ENCODE data around the gene CYB561A3. TPM values are rescaled to one million over a fixed set of nuclear protein-coding genes. Genes with fewer than 3 reads are reported as not detected.

CYB561A3 gene, protein sequence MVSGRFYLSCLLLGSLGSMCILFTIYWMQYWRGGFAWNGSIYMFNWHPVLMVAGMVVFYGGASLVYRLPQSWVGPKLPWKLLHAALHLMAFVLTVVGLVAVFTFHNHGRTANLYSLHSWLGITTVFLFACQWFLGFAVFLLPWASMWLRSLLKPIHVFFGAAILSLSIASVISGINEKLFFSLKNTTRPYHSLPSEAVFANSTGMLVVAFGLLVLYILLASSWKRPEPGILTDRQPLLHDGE
- total RNA-seq: 32.9 and 34.1 TPM in 2 replicates

DNA sequence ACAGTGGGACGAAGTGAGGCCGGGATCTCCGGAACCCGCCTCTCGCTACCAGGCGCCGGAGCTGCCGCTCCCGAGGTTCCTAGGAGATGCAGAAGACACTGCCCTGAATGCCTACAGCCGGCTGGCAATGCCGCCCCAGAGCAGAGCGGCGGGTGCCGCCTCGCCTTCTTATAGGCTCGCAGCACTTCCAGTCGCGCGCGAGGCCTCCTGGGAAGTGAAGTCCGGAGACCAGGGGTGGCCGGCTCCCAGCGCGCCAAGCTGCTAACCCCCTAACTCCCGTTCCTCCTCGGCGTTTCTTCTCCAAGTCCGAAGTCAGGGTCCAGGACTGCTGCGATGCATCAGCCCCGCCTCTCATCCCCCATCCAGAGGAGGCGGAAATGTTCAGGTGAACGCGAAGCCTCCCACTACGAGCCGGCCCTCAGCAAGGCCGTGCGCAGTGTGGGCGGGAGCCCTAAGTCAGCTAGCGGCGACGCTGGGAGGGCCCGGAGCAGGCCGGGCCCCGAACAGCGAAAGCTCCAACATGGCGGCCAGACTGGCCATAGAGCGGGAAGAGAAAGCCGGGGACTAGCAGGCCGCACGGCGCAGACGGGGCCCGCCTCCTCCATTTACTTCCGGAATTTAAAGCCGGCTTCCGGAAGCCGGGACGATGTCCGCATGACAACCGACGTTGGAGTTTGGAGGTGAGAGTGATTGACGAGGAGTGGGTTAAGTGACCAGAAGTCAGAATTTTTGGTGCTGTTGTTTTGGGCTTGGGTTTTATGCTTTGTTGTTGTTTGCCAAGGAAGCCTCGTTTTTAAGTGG is at the start of gene CYB561A3, which contains the start of gene TMEM138:
CYB561A3 (minus strand) TSS at position 142 of the 801 bp plus-strand sequence. CDS start 5,169 bp downstream, outside the sequence.
TMEM138 (plus strand) TSS at position 634 of the 801 bp plus-strand sequence. CDS start 2,017 bp downstream, outside the sequence.
- peak within 1 kb of the TSS; percentile 100 for H3K4me3 Mint-ChIP-seq (ENCODE audit: low read depth)
- H3K9me3 Mint-ChIP-seq: no peaks in the 10 kb centered on the region
- peak within 1 kb of the TSS; percentile 99 for H3K27ac Mint-ChIP-seq
- peaks cover 22% of the 10 kb centered on the region for H3K4me1 Mint-ChIP-seq (ENCODE audit: low read depth)
- H3K36me3 Mint-ChIP-seq (ENCODE audit: low read depth): peaks cover 36% of the 10 kb centered on the region
- intact Hi-C loops (cut with micrococcal nuclease): loop anchor here (1.0 to 2.0 kb wide), 3 partner anchors 29 to 68 kb away; partner anchors contain the start of genes DDB1, SDHAF2, TKFC and TMEM216
- peak; percentile 91 for DNase-seq (ENCODE audit: low spot score)
- no peaks in the 10 kb centered on the region for H3K27me3 Mint-ChIP-seq (ENCODE audit: low read depth)

DNA sequence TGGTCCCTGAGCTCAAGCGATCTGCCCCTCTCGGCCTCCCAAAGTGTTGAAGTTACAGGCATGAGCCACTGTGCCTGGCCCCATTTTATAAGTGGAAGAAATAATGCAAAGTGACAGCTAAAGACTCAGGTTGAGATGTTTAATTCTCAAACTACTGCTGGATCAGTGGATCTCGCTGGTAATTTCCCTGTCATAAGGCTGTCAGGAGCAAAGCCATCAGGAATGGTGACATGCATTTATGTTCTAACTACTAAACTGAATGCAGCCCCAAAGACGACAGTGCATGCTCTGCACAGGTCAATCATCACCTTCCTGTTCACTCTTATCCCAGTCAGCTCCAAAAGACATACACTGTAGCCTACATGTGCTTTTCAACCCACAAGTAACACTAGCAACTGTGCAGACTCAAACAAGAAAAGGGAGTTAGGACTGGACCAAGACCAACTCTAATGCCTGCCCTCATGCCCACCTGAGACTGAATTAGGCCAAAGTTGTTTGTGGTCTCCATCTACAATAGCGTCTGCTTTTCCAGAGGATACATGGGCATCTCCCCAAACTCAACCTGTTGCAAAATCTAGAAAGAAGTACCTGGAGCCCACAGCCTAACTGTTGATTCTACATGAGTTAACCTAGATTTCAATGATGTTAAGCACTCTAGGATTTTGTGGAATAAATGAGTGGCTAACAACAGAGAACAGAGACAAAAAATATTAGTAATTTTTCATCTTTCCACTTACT is 45.5 kb upstream of the CYB561A3 start:
- intact Hi-C loops (cut with micrococcal nuclease): no loop called here
- H3K27me3 Mint-ChIP-seq (ENCODE audit: low read depth): no peaks in the 10 kb centered on the region
- H3K9me3 Mint-ChIP-seq: no peaks in the 10 kb centered on the region
- H3K4me3 Mint-ChIP-seq (ENCODE audit: low read depth): no peak overlapping the region
- peaks cover 89% of the 10 kb centered on the region for H3K36me3 Mint-ChIP-seq (ENCODE audit: low read depth)
- H3K27ac Mint-ChIP-seq: no peak overlapping the region
- H3K4me1 Mint-ChIP-seq (ENCODE audit: low read depth): no peaks in the 10 kb centered on the region
- no peak for DNase-seq (ENCODE audit: low spot score)

DNA sequence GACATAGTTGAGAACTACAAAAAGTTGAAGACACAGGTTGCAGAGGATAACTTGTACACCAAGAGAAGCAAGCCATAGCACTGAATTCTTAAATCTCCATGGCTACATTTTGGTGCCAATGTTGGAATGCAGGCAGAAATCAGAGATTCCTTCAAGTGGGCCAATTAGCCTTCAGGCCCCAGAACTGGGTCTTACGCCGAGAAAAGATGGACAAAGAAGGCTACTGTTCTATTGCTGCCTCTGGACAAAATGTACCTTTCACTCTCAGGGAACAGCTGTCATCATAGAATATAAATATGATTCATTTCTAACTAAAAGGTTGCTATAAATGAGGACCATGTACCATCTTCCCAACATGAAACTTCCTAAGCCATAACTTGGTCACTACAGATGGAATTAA is 44.4 kb upstream of the CYB561A3 start:
- Mint-ChIP-seq H3K27me3 (ENCODE audit: low read depth) (no peaks in the 10 kb centered on the region), H3K4me1 (ENCODE audit: low read depth) (no peaks in the 10 kb centered on the region), H3K4me3 (ENCODE audit: low read depth) (no peak overlapping the region), H3K9me3 (no peaks in the 10 kb centered on the region), H3K27ac (no peak overlapping the region), H3K36me3 (ENCODE audit: low read depth) (peaks cover 85% of the 10 kb centered on the region)
- no peak for DNase-seq (ENCODE audit: low spot score)
- intact Hi-C loops (cut with micrococcal nuclease): no loop called here

DNA sequence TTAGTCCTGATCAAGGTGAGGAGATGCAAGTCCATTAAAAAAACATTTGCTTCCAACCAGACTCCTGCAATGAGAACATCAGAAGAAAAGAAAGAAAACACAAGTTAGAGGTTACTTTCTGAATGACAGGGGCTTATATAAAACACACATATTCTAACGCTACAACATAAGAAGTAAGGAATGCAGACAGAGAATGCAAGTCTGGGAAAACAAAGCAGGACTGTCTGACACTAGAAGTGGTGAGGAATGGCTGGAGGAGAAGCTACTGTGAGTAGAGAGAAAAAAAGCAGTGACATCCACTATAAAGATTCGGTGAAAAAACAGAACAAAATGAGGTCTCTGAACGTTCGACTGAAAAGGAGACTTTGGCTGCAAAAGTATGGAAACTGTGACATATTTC is 43.0 kb upstream of the CYB561A3 start:
- Mint-ChIP-seq H3K27ac (no peak overlapping the region), H3K4me1 (ENCODE audit: low read depth) (no peaks in the 10 kb centered on the region), H3K36me3 (ENCODE audit: low read depth) (peaks cover 79% of the 10 kb centered on the region), H3K9me3 (no peaks in the 10 kb centered on the region), H3K4me3 (ENCODE audit: low read depth) (no peak overlapping the region), H3K27me3 (ENCODE audit: low read depth) (no peaks in the 10 kb centered on the region)
- intact Hi-C loops (cut with micrococcal nuclease): no loop called here
- no peak for DNase-seq (ENCODE audit: low spot score)

DNA sequence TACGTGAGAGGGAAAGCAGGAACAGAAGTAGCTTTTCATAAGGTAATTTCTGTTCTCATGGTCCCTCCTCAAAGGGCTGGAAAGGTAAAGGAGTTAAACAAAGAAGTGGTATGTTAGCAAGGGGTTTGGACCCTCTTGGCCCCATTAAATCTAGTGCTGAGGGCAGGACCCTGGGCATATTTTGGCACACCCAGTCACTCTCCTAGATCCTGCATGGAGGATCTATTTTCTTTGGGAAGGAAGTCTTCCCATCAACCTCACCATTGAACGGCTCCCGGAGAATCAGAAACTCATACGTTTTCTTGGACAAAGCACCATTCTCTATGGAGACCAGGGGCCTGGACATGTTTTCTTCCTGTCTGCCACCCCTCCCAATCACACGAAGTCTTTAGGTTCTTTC is 42.4 kb upstream of the CYB561A3 start:
- DNase-seq (ENCODE audit: low spot score): no peak
- H3K27me3 Mint-ChIP-seq (ENCODE audit: low read depth): no peaks in the 10 kb centered on the region
- H3K9me3 Mint-ChIP-seq: no peaks in the 10 kb centered on the region
- no peaks in the 10 kb centered on the region for H3K4me1 Mint-ChIP-seq (ENCODE audit: low read depth)
- H3K27ac Mint-ChIP-seq: no peak overlapping the region
- peaks cover 76% of the 10 kb centered on the region for H3K36me3 Mint-ChIP-seq (ENCODE audit: low read depth)
- H3K4me3 Mint-ChIP-seq (ENCODE audit: low read depth): no peak overlapping the region
- intact Hi-C loops (cut with micrococcal nuclease): no loop called here

DNA sequence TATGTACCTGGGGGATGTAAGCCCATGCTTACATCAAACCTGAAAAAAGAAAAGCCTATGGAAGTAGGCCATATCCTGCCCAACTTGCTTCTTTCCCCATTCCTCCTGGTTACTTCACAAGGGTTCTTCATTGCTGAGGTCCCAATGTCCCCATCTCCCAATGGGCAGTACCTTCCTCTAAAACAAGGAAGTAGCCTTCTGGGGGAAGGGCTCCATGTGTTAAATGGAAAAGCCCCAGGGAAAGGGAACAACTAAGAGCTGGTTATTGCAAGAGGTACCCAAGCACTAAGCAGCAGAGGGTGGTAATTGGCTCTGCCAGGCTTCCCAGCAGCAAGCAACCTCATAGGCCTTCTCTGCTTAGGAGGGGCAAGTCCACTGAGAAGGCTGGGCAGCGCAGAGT is 42.0 kb upstream of the CYB561A3 start:
- intact Hi-C loops (cut with micrococcal nuclease): no loop called here
- Mint-ChIP-seq H3K4me1 (ENCODE audit: low read depth) (no peaks in the 10 kb centered on the region), H3K9me3 (no peaks in the 10 kb centered on the region), H3K36me3 (ENCODE audit: low read depth) (peaks cover 76% of the 10 kb centered on the region), H3K27ac (no peak overlapping the region), H3K27me3 (ENCODE audit: low read depth) (no peaks in the 10 kb centered on the region), H3K4me3 (ENCODE audit: low read depth) (no peak overlapping the region)
- no peak for DNase-seq (ENCODE audit: low spot score)

DNA sequence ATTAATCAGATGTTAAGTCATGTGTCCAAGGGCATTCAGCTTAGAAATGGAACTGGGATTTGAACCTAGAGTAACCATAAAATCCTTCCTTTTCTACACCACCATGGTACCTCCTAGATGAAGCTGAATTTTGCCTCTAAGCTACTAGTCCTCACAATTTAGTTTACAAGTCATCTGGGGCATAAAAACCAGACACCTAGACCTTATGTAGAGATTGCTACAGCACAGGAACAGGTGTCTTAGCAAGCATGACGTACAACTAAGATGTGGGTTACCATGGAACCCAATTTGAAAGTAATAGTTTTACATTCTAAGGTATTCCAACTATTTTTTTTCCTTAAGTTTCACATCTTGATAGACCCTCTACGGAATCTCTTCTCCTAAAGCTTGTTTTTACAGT is 39.9 kb upstream of the CYB561A3 start:
- Mint-ChIP-seq H3K4me3 (ENCODE audit: low read depth) (no peak overlapping the region), H3K27ac (no peak overlapping the region), H3K9me3 (no peaks in the 10 kb centered on the region), H3K27me3 (ENCODE audit: low read depth) (no peaks in the 10 kb centered on the region), H3K36me3 (ENCODE audit: low read depth) (peaks cover 66% of the 10 kb centered on the region), H3K4me1 (ENCODE audit: low read depth) (no peaks in the 10 kb centered on the region)
- DNase-seq (ENCODE audit: low spot score): no peak
- intact Hi-C loops (cut with micrococcal nuclease): no loop called here

DNA sequence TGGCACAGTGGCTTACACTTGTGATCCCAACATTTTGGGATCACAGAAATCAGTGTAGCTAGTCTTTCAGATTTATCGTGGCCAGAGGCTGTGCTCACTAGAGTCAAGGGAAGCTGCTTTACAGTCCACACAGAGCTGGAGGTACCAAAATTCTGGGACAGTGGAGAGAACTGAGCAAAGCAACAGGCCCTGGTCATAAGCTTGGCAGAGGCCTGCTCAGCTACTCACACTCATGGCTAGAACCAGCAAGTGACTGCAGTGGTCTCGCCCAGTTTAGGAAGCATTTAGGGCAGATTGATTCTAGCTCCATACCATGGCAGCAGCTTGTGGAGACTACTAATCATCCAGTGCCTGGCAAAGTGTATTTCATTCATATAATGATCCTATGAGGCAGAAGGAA is 39.5 kb upstream of the CYB561A3 start:
- Mint-ChIP-seq H3K36me3 (ENCODE audit: low read depth) (peaks cover 63% of the 10 kb centered on the region), H3K4me1 (ENCODE audit: low read depth) (no peaks in the 10 kb centered on the region), H3K9me3 (no peaks in the 10 kb centered on the region), H3K4me3 (ENCODE audit: low read depth) (no peak overlapping the region), H3K27ac (no peak overlapping the region), H3K27me3 (ENCODE audit: low read depth) (no peaks in the 10 kb centered on the region)
- DNase-seq (ENCODE audit: low spot score): no peak
- intact Hi-C loops (cut with micrococcal nuclease): no loop called here

DNA sequence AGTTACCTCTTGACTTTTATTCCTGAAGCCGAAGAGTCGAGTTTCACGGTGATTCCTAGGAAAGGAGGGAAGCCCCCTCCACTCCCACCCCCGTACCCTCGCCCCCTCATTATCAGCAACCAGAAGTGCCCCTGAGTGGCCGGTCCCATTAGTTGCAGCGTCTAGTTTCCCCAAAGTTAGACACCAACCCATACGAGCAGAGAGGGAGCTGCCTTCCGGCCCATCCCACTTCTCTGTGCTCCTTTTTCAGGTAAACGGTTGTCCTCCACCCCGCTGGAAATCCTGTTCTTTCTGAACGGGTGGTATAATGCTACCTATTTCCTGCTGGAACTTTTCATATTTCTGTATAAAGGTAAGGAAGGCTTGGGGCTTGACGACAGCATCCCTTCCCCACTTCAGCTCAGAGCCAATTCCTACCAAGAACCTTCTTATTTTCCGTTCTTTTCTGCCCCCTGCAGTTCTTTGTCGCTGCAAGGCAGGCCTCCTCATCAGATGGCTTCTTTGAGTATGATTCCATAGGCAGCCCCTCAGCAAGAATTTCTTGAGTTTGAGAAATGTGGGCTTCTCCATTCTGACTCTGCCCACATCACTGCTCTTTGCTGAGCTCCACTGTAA is 31.4 kb upstream of the CYB561A3 start:
- Mint-ChIP-seq H3K4me3 (ENCODE audit: low read depth) (peak overlapping the region; percentile 84), H3K27me3 (ENCODE audit: low read depth) (no peaks in the 10 kb centered on the region), H3K4me1 (ENCODE audit: low read depth) (peaks cover 15% of the 10 kb centered on the region), H3K36me3 (ENCODE audit: low read depth) (peaks cover 27% of the 10 kb centered on the region), H3K9me3 (peaks cover 8% of the 10 kb centered on the region), H3K27ac (peak overlapping the region; percentile 91)
- no peak for DNase-seq (ENCODE audit: low spot score)
- intact Hi-C loops (cut with micrococcal nuclease): loop anchor here (1.0 to 2.0 kb wide), 3 partner anchors 30 to 57 kb away; partner anchors contain the start of genes CPSF7 and TMEM138

DNA sequence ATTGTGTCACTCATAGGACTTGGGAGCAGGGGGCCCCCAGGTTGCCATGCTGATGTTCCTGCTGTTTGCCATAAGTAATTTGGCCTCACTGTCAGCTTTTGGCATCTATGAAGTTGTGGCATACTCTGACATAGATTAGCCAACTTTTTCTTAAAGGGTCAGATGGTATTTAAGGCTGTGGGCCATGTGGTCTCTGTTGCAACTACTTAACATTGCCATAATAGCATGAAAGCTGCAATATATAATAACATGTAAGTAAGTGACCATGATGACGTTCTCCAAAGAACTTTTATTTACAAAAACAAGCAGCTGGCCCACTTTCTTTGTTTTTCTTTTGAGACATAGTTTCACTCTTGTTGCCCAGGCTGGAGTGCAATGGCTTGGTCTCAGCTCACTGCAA is 28.5 kb upstream of the CYB561A3 start:
- H3K4me1 Mint-ChIP-seq (ENCODE audit: low read depth): peaks cover 18% of the 10 kb centered on the region
- H3K4me3 Mint-ChIP-seq (ENCODE audit: low read depth): no peak overlapping the region

DNA sequence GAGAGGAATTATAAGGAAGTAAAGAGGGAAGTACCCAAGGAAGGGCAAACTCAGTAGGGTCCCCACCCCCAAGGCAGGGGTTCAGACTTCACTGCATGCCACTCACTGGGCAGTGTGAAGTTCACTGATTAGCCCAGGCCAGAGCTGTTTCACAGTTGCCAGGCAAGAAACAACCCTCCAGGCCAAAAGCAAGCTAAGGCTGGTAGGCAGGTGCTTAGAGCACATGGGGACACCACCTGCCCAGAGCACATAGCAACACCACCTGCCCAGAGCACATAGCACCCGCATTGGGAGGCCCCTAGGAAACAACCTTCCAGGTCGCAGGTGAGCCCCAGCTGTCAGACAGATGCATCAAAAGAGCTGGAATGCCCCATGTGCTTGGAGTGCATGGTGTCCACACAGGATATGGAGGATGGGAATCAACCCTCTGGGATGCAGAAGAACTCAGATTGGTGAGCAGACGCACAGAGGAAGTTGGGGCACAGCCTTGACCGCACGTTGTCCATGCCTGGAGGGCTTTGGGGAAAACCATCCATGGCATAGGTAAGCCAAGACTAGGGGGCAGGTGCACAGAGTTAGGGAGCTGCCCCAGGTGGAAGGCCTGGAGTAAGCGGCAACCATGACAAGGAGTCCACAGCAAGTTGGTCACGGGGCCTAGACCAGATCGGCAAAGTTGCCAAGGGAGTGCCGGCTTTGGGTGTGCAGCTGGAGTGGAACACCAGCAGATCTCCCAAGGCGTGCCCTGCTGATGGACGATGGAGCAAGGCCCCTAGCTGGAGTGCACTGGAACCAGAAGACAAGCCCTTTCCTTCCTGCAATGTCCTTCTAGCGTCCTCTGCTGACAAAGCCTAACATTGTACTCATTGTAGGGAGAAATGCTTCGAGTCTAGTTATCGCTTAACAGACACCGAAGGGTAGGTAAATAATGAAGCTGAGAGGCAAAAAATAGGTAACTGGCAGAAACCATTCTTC is 22.9 kb upstream of the CYB561A3 start:
- Mint-ChIP-seq H3K27me3 (ENCODE audit: low read depth) (no peaks in the 10 kb centered on the region), H3K36me3 (ENCODE audit: low read depth) (no peaks in the 10 kb centered on the region), H3K9me3 (peaks cover 3% of the 10 kb centered on the region), H3K4me3 (ENCODE audit: low read depth) (no peak overlapping the region), H3K27ac (no peak overlapping the region), H3K4me1 (ENCODE audit: low read depth) (peaks cover 6% of the 10 kb centered on the region)
- intact Hi-C loops (cut with micrococcal nuclease): loop anchor here (1.0 to 10.0 kb wide), 2 partner anchors 48 to 130 kb away; no protein-coding TSS in a partner anchor
- DNase-seq (ENCODE audit: low spot score): no peak

More for the DNA sequence above, 28.5 kb upstream of the CYB561A3 start:
- H3K36me3 Mint-ChIP-seq (ENCODE audit: low read depth): peaks cover 12% of the 10 kb centered on the region
- peaks cover 8% of the 10 kb centered on the region for H3K9me3 Mint-ChIP-seq
- H3K27me3 Mint-ChIP-seq (ENCODE audit: low read depth): no peaks in the 10 kb centered on the region
- intact Hi-C loops (cut with micrococcal nuclease): no loop called here
- no peak for DNase-seq (ENCODE audit: low spot score)
- no peak overlapping the region for H3K27ac Mint-ChIP-seq
